HepG2 (cell line): Measurements from ENCODE around the gene BRD1. TPM values are rescaled to one million over a fixed set of nuclear protein-coding genes. Genes with fewer than 3 reads are reported as not detected.
A peak's percentile ranks its signal among the peaks of the same experiment; 100 is the strongest.

Experiments
- ATAC-seq: fragments of 200-7000 bp; cut with Tn5 transposase; 3 replicates; pipeline ENCODE4 v1.9.1; 2020; ENCODE audit warnings: mild to moderate bottlenecking, moderate library complexity
- BruUV-seq: library from RNA; stranded (reverse); fragments of 400-500 nt; replicated peaks from 2 replicates; lab custom pipeline; 2021; lab: Mats Ljungman, UMichigan
- CTCF ChIA-PET: fragments of 300-600 bp; formaldehyde crosslinking; extraction: SDS; loops from one replicate; lab custom pipeline; 2021; ENCODE audit warnings: low total read pairs, inconsistent platforms, low intra/inter-chr PET ratio; lab: Yijun Ruan, JAX
- POLR2A ChIA-PET: fragments of 350-600 bp; sonication (Branson Sonifier 250); formaldehyde crosslinking; loops from one replicate; lab custom pipeline; 2020; ENCODE audit warnings: antibody characterized with exemption, inconsistent platforms; lab: Yijun Ruan, JAX
- DNase-seq: peaks from one replicate; pipeline ENCODE4 v3.0.0-alpha.2; 2015; ENCODE audit warnings: low spot score
- FAIRE-seq: peaks from 3 replicates; lab custom pipeline; 2011; peaks lifted over from hg19 to GRCh38; lab: Jason Lieb, UNC
- H2AFZ ChIP-seq: one replicate; pipeline ENCODE4 v1.6.1; 2011; ENCODE audit warnings: low read length, inconsistent platforms
- H3K27ac ChIP-seq: fragments of 300-600 bp; 3 replicates; pipeline ENCODE4 v1.8.0; 2011; ENCODE audit warnings: mixed run types, mild to moderate bottlenecking, mixed read lengths, low read length, inconsistent platforms; ENCODE audit not compliant: insufficient read depth; ENCODE audit errors: extremely low read length
- H3K27me3 ChIP-seq, 2 experiments: fragments of 200-600 bp in 1 of 2; 2 replicates in 1 of 2; 3 replicates in 1 of 2; pipeline versions ENCODE4 v1.6.0 to v1.8.0; 2011; ENCODE audit warnings: low read length in 2 of 2, mild to moderate bottlenecking in 2 of 2, moderate library complexity in 2 of 2, inconsistent platforms in 1 of 2; ENCODE audit not compliant: insufficient read depth in 2 of 2, control insufficient read depth in 1 of 2
- H3K36me3 ChIP-seq, 2 experiments: fragments of 200-600 bp in 1 of 2; replicated peaks in 1 of 2; 2 replicates in 1 of 2; 3 replicates in 1 of 2; pipeline versions ENCODE4 v1.5.1 to v1.8.0; 2011; ENCODE audit warnings: low read length in 2 of 2, inconsistent platforms in 1 of 2; ENCODE audit not compliant: insufficient read depth in 2 of 2, control insufficient read depth in 1 of 2
- H3K4me1 ChIP-seq: 2 replicates; pipeline ENCODE4 v1.5.1; 2012; ENCODE audit warnings: low read length, inconsistent platforms; ENCODE audit not compliant: insufficient read depth
- H3K4me2 ChIP-seq: 2 replicates; pipeline ENCODE4 v1.6.0; 2011; ENCODE audit warnings: low read depth, low read length, inconsistent platforms
- H3K4me3 ChIP-seq, 3 experiments: fragments of 200-600 bp in 1 of 3; sonication (generic), shearing (Covaris generic) in 1 of 3; replicated peaks in 1 of 3; 2 replicates each; pipeline ENCODE4 v1.5.1; 2011 to 2016; ENCODE audit warnings: low read length in 3 of 3, inconsistent platforms in 2 of 3, low read depth in 2 of 3, mild to moderate bottlenecking in 2 of 3, control low read depth in 1 of 3, mixed read lengths in 1 of 3; ENCODE audit not compliant: insufficient read depth in 1 of 3
- H3K79me2 ChIP-seq: one replicate; pipeline ENCODE4 v1.6.1; 2011; ENCODE audit warnings: low read length, inconsistent platforms; ENCODE audit not compliant: insufficient read depth
- H3K9ac ChIP-seq: 2 replicates; pipeline ENCODE4 v1.6.0; 2011; ENCODE audit warnings: mild to moderate bottlenecking, low read depth, low read length, inconsistent platforms; ENCODE audit not compliant: insufficient read depth
- H3K9me3 ChIP-seq: 2 replicates; pipeline ENCODE4 v1.5.1; 2012; ENCODE audit warnings: mild to moderate bottlenecking, low read length
- H4K20me1 ChIP-seq: 2 replicates; pipeline ENCODE4 v1.6.0; 2011; ENCODE audit warnings: inconsistent platforms, mild to moderate bottlenecking, low read length, moderate library complexity; ENCODE audit not compliant: insufficient read depth
- PATZ1 ChIP-seq: sonication (generic); formaldehyde crosslinking; IDR thresholded peaks from 2 replicates; pipeline ENCODE4 v1.4.0; 2020; ENCODE audit warnings: missing genetic modification reagents
- USF2 ChIP-seq, 2 experiments: sonication (generic) in 1 of 2; formaldehyde crosslinking in 1 of 2; IDR thresholded peaks; 2 replicates each; pipeline versions ENCODE4 v1.5.1 to v1.6.1; 2011 to 2020; ENCODE audit warnings: borderline replicate concordance in 1 of 2, low read depth in 1 of 2, low read length in 1 of 2, mild to moderate bottlenecking in 1 of 2, missing genetic modification reagents in 1 of 2, moderate library complexity in 1 of 2
- WGBS: methylation state at CpG from one replicate; pipeline ENCODE4 v1.1.6; 2017; ENCODE audit warnings: low lambda C conversion rate; 5-methylcytosine and 5-hydroxymethylcytosine counted together
- in situ Hi-C: cut with HindIII; loops from 2 replicates; pipeline ENCODE4 v1.10.0; 2017; ENCODE audit warnings: low pct_unique_long_range_greater_than_20kb; ENCODE audit not compliant: extremely low pct_ligation_motif_present
- intact Hi-C: fragments of 100-400 bp; cut with micrococcal nuclease; formaldehyde crosslinking; loops from one replicate; pipeline ENCODE4 v1.10.0; 2022; ENCODE audit not compliant: unreplicated experiment
- polyA plus RNA-seq, 8 experiments: library from polyadenylated mRNA; depleted of rRNA in 3 of 8; stranded (reverse) in 7 of 8; unstranded in 1 of 8; fragments of >200 nt; fragmentation: Illumina TruSeq in 4 of 8; extraction: Trizol in 4 of 8; gene quantifications; 2 replicates each; pipeline versions ENCODE4 v1.2.1 to v1.2.3, GENCODE V29; 2011 to 2016; ENCODE audit warnings: low read depth in 4 of 8, missing spikeins in 1 of 8, mixed read lengths in 1 of 8; ENCODE audit not compliant: insufficient read depth in 1 of 8
- total RNA-seq, 5 experiments: library from RNA; depleted of rRNA; stranded (reverse); fragments of >200 nt; fragmentation: Illumina TruSeq; extraction: Trizol; gene quantifications; 2 replicates each; pipeline ENCODE4 v1.2.3, GENCODE V29; 2016; ENCODE audit warnings: low read depth in 1 of 5

Gene BRD1
- total and polyA plus RNA-seq, 2 of the 13 experiments (the other 11 are each of a cell fraction or from before 2014, with no cell fraction given): 5.1 to 12.0 TPM

DNA sequence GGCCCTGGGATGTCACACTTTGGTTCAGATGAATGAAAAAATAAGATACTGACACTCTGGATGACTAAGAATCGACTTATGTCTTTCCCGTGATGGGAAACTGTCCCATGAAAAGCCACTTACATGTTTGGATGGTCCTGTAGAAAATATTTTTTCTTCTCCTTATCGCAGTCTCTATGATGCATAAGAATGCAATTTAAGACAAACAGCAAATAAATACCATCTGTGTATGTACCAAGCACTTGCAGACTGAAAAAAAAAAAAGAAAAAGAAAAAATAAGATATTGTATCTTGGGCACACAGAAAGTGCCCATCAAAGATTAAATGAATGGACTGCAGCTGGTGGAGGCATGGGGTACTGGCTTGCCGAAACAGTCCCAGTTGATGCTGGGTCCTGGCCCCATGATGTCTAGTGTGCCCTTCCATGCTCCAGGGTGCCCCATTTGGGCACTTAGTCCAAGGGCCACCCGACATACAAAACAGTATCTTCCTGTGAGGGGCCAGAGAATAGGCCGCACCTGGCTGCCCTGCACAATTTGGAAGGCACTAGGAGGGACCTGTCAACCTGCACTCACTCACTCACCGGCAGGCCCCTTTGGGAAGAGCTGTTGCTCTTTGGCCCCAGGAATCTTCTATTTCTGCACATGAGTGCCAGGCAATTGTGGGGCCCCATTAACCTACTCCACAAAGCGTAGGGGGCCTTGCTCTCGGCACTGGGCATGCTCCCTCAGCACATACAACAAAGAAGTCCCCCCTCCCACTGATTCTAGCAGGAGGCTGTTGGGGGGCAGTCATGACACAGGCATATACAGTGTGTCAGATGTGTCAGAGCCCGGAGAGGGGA, 23.5 kb upstream of the BRD1 start:
- H2AFZ ChIP-seq: no peak overlapping the region
- TF ChIP-seq USF2 (IDR thresholded peaks at IDR 0.05; ENCODE audit: low read depth, low read length) (no peak), USF2 (CRISPR knock-in tag; IDR thresholded peaks at IDR 0.05; ENCODE audit: borderline replicate concordance) (no peak), PATZ1 (CRISPR knock-in tag) (peak; percentile 34; the same call in 1 of the 2 replicates)
- TF ChIP-seq, all 625 proteins: peak for 1
- ChIA-PET CTCF (no interaction called here), POLR2A (interaction anchor here (1.6 kb wide), 1 partner anchor 116 kb away, joined by 4 read pairs; no protein-coding TSS in a partner anchor)
- Histone ChIP-seq H3K4me3 (peak overlapping the region in 1 of 3 experiments; percentile 3; a peak in 1 of 6 replicates), H3K79me2 (peaks cover 21% of the 10 kb centered on the region), H3K4me2 (peak overlapping the region; percentile 46), H3K27ac (no peak overlapping the region), H3K9me3 (no peaks in the 10 kb centered on the region), H4K20me1 (peaks cover 20% of the 10 kb centered on the region), H3K4me1 (peaks cover 57% of the 10 kb centered on the region), H3K36me3 (no peaks in the 10 kb centered on the region), H3K27me3 (peaks cover 12 to 33% of the 10 kb centered on the region in 2 experiments), H3K9ac (no peak overlapping the region)
- in situ Hi-C loops (no loop called here), intact Hi-C loops (no loop called here)
- no peak for FAIRE-seq
- no peak for DNase-seq
- BruUV-seq: no TSS peak
- 38% methylated on average over 6 of the region's 10 CpGs for WGBS
- no peak for ATAC-seq
